Measurements from ENCODE around the gene CX3CR1.

DNA sequence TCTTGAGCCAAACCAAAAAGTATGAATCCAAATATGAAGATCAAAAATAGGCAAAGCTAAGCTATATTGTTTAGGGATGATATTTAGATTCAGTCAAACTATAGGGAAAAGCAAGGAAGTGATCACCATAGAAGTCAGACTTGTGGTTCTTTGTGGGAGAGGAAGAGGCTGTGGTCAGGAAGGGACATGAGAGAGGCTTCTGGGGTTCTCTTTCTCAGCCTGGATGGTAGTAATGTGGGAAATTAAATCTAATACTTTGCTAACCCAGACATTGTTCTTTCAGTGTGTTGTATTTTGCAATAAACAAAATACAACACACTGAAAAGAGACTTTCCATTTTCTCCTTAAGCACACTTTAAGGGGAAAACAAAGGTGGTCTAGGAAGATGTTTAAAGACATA, 3.1 kb downstream of the CX3CR1 start:
- TF ChIP-seq CTCF (IDR thresholded peaks at IDR 0.05) (no peak), POLR2A (IDR thresholded peaks at IDR 0.05) (no peak)

Measured in Peyer's patch (tissue), 4 donors.